H1 (cell line): ENCODE measurements around the gene MCOLN3. TPM values are rescaled to one million over a fixed set of nuclear protein-coding genes. Genes with fewer than 3 reads are reported as not detected.
A peak's percentile ranks its signal among the peaks of the same experiment; 100 is the strongest.

Source experiments
- CTCF ChIP-seq, 3 experiments: IDR thresholded peaks; 1 replicate in 2 of 3; 2 replicates in 1 of 3; pipeline versions ENCODE4 v1.5.1 to v1.6.1; 2011; ENCODE audit warnings: low read length in 3 of 3, mild to moderate bottlenecking in 3 of 3, inconsistent platforms in 2 of 3, low read depth in 1 of 3, moderate library complexity in 1 of 3; ENCODE audit not compliant: insufficient read depth in 1 of 3; ENCODE audit errors: control extremely low read depth in 1 of 3
- SIN3A ChIP-seq, 2 experiments: IDR thresholded peaks in 1 of 2; conservative IDR thresholded peaks in 1 of 2; 2 replicates each; pipeline ENCODE4 v1.6.1; 2011 to 2012; ENCODE audit warnings: low read length in 2 of 2, improper control_type of control experiment in 1 of 2, low read depth in 1 of 2, mild to moderate bottlenecking in 1 of 2
- SP4 ChIP-seq: IDR thresholded peaks from 2 replicates; pipeline ENCODE4 v1.6.1; 2012; ENCODE audit warnings: low read length, inconsistent platforms
- polyA plus RNA-seq, 7 experiments: library from polyadenylated mRNA; depleted of rRNA in 3 of 7; stranded (reverse) in 5 of 7; unstranded in 2 of 7; fragments of >200 nt in 5 of 7; fragments of 200-250 nt in 2 of 7; gene quantifications; 1 replicate in 5 of 7; 2 replicates in 1 of 7; 4 replicates in 1 of 7; pipeline versions ENCODE4 v1.2.1 to v1.2.3, GENCODE V29; 2011 to 2013; ENCODE audit warnings: missing spikeins in 2 of 7, mixed read lengths in 2 of 7
- total RNA-seq: library from RNA; stranded (reverse); fragmentation: NEBNext Ultra II Directional; extraction: Animal tissue kit (Norgen Biotek cat#: 25700); gene quantifications from 2 replicates; pipeline ENCODE4 v1.2.1, GENCODE V29; 2021
- TF ChIP-seq, protein P1 (sequence below): fragments of 300-600 bp; sonication (generic); IDR thresholded peaks from 2 replicates; pipeline ENCODE4 v1.7.1; 2012; ENCODE audit warnings: low read length, moderate library complexity, mild to moderate bottlenecking, inconsistent platforms; ENCODE audit not compliant: insufficient replicate concordance

Gene MCOLN3
- total and polyA plus RNA-seq, 2 of the 8 experiments (the other 6 are each of a cell fraction or from before 2014, with no cell fraction given) = 3.8 to 4.9 TPM

- TF ChIP-seq, protein P1, sequence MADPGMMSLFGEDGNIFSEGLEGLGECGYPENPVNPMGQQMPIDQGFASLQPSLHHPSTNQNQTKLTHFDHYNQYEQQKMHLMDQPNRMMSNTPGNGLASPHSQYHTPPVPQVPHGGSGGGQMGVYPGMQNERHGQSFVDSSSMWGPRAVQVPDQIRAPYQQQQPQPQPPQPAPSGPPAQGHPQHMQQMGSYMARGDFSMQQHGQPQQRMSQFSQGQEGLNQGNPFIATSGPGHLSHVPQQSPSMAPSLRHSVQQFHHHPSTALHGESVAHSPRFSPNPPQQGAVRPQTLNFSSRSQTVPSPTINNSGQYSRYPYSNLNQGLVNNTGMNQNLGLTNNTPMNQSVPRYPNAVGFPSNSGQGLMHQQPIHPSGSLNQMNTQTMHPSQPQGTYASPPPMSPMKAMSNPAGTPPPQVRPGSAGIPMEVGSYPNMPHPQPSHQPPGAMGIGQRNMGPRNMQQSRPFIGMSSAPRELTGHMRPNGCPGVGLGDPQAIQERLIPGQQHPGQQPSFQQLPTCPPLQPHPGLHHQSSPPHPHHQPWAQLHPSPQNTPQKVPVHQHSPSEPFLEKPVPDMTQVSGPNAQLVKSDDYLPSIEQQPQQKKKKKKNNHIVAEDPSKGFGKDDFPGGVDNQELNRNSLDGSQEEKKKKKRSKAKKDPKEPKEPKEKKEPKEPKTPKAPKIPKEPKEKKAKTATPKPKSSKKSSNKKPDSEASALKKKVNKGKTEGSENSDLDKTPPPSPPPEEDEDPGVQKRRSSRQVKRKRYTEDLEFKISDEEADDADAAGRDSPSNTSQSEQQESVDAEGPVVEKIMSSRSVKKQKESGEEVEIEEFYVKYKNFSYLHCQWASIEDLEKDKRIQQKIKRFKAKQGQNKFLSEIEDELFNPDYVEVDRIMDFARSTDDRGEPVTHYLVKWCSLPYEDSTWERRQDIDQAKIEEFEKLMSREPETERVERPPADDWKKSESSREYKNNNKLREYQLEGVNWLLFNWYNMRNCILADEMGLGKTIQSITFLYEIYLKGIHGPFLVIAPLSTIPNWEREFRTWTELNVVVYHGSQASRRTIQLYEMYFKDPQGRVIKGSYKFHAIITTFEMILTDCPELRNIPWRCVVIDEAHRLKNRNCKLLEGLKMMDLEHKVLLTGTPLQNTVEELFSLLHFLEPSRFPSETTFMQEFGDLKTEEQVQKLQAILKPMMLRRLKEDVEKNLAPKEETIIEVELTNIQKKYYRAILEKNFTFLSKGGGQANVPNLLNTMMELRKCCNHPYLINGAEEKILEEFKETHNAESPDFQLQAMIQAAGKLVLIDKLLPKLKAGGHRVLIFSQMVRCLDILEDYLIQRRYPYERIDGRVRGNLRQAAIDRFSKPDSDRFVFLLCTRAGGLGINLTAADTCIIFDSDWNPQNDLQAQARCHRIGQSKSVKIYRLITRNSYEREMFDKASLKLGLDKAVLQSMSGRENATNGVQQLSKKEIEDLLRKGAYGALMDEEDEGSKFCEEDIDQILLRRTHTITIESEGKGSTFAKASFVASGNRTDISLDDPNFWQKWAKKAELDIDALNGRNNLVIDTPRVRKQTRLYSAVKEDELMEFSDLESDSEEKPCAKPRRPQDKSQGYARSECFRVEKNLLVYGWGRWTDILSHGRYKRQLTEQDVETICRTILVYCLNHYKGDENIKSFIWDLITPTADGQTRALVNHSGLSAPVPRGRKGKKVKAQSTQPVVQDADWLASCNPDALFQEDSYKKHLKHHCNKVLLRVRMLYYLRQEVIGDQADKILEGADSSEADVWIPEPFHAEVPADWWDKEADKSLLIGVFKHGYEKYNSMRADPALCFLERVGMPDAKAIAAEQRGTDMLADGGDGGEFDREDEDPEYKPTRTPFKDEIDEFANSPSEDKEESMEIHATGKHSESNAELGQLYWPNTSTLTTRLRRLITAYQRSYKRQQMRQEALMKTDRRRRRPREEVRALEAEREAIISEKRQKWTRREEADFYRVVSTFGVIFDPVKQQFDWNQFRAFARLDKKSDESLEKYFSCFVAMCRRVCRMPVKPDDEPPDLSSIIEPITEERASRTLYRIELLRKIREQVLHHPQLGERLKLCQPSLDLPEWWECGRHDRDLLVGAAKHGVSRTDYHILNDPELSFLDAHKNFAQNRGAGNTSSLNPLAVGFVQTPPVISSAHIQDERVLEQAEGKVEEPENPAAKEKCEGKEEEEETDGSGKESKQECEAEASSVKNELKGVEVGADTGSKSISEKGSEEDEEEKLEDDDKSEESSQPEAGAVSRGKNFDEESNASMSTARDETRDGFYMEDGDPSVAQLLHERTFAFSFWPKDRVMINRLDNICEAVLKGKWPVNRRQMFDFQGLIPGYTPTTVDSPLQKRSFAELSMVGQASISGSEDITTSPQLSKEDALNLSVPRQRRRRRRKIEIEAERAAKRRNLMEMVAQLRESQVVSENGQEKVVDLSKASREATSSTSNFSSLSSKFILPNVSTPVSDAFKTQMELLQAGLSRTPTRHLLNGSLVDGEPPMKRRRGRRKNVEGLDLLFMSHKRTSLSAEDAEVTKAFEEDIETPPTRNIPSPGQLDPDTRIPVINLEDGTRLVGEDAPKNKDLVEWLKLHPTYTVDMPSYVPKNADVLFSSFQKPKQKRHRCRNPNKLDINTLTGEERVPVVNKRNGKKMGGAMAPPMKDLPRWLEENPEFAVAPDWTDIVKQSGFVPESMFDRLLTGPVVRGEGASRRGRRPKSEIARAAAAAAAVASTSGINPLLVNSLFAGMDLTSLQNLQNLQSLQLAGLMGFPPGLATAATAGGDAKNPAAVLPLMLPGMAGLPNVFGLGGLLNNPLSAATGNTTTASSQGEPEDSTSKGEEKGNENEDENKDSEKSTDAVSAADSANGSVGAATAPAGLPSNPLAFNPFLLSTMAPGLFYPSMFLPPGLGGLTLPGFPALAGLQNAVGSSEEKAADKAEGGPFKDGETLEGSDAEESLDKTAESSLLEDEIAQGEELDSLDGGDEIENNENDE = no peak
- 0 out of 4 replicates have a peak, but pooled peaks of 1 of the 2 experiments have one; percentile 4 for TF ChIP-seq SIN3A (conservative IDR thresholded peaks at IDR 0.05 in 1 of 2, IDR thresholded peaks at IDR 0.05 in 1 of 2; ENCODE audit: low read depth in 1 of 2, low read length in 2 of 2)
- TF ChIP-seq CTCF (IDR thresholded peaks at IDR 0.05; ENCODE audit: control extremely low read depth in 1 of 3, insufficient read depth in 1 of 3, low read depth in 1 of 3, low read length in 3 of 3) = no peak
- no peak for TF ChIP-seq SP4
Observed at GRCh38 chr1:85062425-85063026, 14.2 kb upstream of the MCOLN3 start (continued).
